ENCODE results near the gene ETV1. TPM values are rescaled to one million over a fixed set of nuclear protein-coding genes. Genes with fewer than 3 reads are reported as not detected.

The ETV1 gene
- total RNA-seq, 1 experiment from 2014 or later, result 23.3 TPM

GRCh38 chr7:13998866-13999265, 9.4 kb upstream of the ETV1 start:
- Histone ChIP-seq H3K4me1 (ENCODE audit: control insufficient read depth in 1 of 2, insufficient read depth in 2 of 2, low read length in 2 of 2) (no peaks in the 10 kb centered on the region), H3K9me2 (ENCODE audit: insufficient read depth) (no peaks in the 10 kb centered on the region), H3K27ac (ENCODE audit: low read depth, low read length) (no peak overlapping the region), H3K4me2 (ENCODE audit: low read length) (no peak overlapping the region), H3K9ac (ENCODE audit: low read length) (no peak overlapping the region), H3K79me2 (ENCODE audit: insufficient read depth, low read length) (no peaks in the 10 kb centered on the region), H3K36me3 (ENCODE audit: control insufficient read depth in 1 of 2, insufficient read depth in 2 of 2, low read length in 2 of 2) (no peaks in the 10 kb centered on the region), H4K20me1 (ENCODE audit: insufficient read depth) (no peaks in the 10 kb centered on the region), H3K9me3 (ENCODE audit: control insufficient read depth in 1 of 2, insufficient read depth in 1 of 2, low read depth in 1 of 2, low read length in 2 of 2) (no peaks in the 10 kb centered on the region), H2AFZ (ENCODE audit: low read depth, low read length, poor library complexity, severe bottlenecking) (no peak overlapping the region), H3K27me3 (ENCODE audit: insufficient read depth, low read length) (no peaks in the 10 kb centered on the region), H3K4me3 (replicated peaks in 1 of 2; ENCODE audit: low read depth in 1 of 2, low read length in 2 of 2) (no peak overlapping the region)
- no TSS peak for BruUV-seq (replicated peaks)
- no peak for DNase-seq (ENCODE audit: low read depth, low spot score)
- ChIA-PET CTCF (no interaction called here), POLR2A (no interaction called here), RAD21 (ENCODE audit: low non-redundant PET in 1 of 2, low total read pairs in 2 of 2, uncharacterized antibody in 2 of 2, unreplicated experiment in 2 of 2) (no interaction called here)
- TF ChIP-seq SP1 (IDR thresholded peaks at IDR 0.05; ENCODE audit: low read depth) (no peak), JUND (IDR thresholded peaks at IDR 0.05) (no peak), ELF1 (IDR thresholded peaks at IDR 0.05; ENCODE audit: borderline replicate concordance, low read depth) (no peak), ATF3 (IDR thresholded peaks at IDR 0.05) (no peak), EZH2phosphoT487 (IDR thresholded peaks at IDR 0.05; ENCODE audit: borderline replicate concordance) (no peak), POLR2A (IDR thresholded peaks at IDR 0.05; ENCODE audit: borderline replicate concordance, extremely low read depth, insufficient read depth, insufficient read length) (no peak), ZBTB33 (IDR thresholded peaks at IDR 0.05; ENCODE audit: extremely low read depth, insufficient replicate concordance, low read length) (no peak), RAD21 (IDR thresholded peaks at IDR 0.05; ENCODE audit: low read depth) (no peak), SRF (IDR thresholded peaks at IDR 0.05; ENCODE audit: low read depth) (no peak), ZFX (IDR thresholded peaks at IDR 0.05) (no peak), FOSL1 (IDR thresholded peaks at IDR 0.05; ENCODE audit: low read depth) (no peak), SIN3A (IDR thresholded peaks at IDR 0.05; ENCODE audit: low read depth) (no peak), REST (IDR thresholded peaks at IDR 0.05; ENCODE audit: low read depth) (no peak), MAX (IDR thresholded peaks at IDR 0.05) (no peak), EGR1 (IDR thresholded peaks at IDR 0.05; ENCODE audit: low read depth) (no peak), POLR2AphosphoS5 (IDR thresholded peaks at IDR 0.05; ENCODE audit: low read depth, low read length) (no peak), ZNF274 (IDR thresholded peaks at IDR 0.05; ENCODE audit: low read depth, low read length) (no peak)
- intact Hi-C loops (cut with micrococcal nuclease), result no loop called here
- ATAC-seq, result no peak
